NCI-H526 treated with DMSO at 0.1 percent for 48 hours (cell line): ENCODE data around the gene CSTF2.
"Not testable (repeated sequence)": the region's sequence is repeated elsewhere in the genome, so short reads cannot be mapped to it uniquely, and the experiment has no call there.

Source experiments
- DNase-seq: peaks from one replicate; lab custom pipeline; 2025; lab: John Stamatoyannopoulos, UW

The CSTF2 gene

GRCh38 chrX:100819837-100820666 is at the start of gene CSTF2:
Gene CSTF2, plus strand, starts transcription at chrX:100820391. Its CDS starts 26 bp downstream, at chrX:100820417.
- peak; percentile 57 for DNase-seq

GRCh38 chrX:100796371-100796770 is 23.8 kb upstream of the CSTF2 start:
- DNase-seq = not testable (repeated sequence)

GRCh38 chrX:100797359-100797758 is 22.8 kb upstream of the CSTF2 start:
- DNase-seq = no peak

GRCh38 chrX:100798484-100799214 is 21.5 kb upstream of the CSTF2 start:
- DNase-seq = no peak

GRCh38 chrX:100802843-100803242 is 17.3 kb upstream of the CSTF2 start:
- DNase-seq = no peak

GRCh38 chrX:100804780-100805179 is 15.4 kb upstream of the CSTF2 start:
- no peak for DNase-seq

- DNase-seq = not testable (repeated sequence)
Observed at GRCh38 chrX:100808265-100808664, 11.9 kb upstream of the CSTF2 start.

- DNase-seq = no peak
Observed at GRCh38 chrX:100812216-100813158, 7.7 kb upstream of the CSTF2 start.

- no peak for DNase-seq
Observed at GRCh38 chrX:100817340-100817739, 2.9 kb upstream of the CSTF2 start.

GRCh38 chrX:100819534-100819836 is 706 bp upstream of the CSTF2 start:
- DNase-seq = no peak

- no peak for DNase-seq
Observed at GRCh38 chrX:100829730-100830129, 9.5 kb downstream of the CSTF2 start.

- DNase-seq = no peak
Observed at GRCh38 chrX:100830143-100830542, 10.0 kb downstream of the CSTF2 start.

- DNase-seq = no peak
Observed at GRCh38 chrX:100830547-100830946, 10.4 kb downstream of the CSTF2 start.

- DNase-seq = no peak
Observed at GRCh38 chrX:100831219-100831946, 11.2 kb downstream of the CSTF2 start.

GRCh38 chrX:100850317-100850716 is 30.1 kb downstream of the CSTF2 start:
- no peak for DNase-seq

GRCh38 chrX:100852810-100853209 is 32.6 kb downstream of the CSTF2 start:
- peak; percentile 24 for DNase-seq

- no peak for DNase-seq
Observed at GRCh38 chrX:100863326-100863864, 43.2 kb downstream of the CSTF2 start.

- DNase-seq = no peak
Observed at GRCh38 chrX:100864657-100865391, 44.6 kb downstream of the CSTF2 start.

- DNase-seq = no peak
Observed at GRCh38 chrX:100868273-100868672, 48.1 kb downstream of the CSTF2 start.

- DNase-seq = no peak
Observed at GRCh38 chrX:100870527-100870926, 50.3 kb downstream of the CSTF2 start.
